ENCODE measurements around the gene MROH8.

Gene MROH8

GRCh38 chr20:37220731-37221130, 41.4 kb upstream of the MROH8 start:
- no peak overlapping the region for H3K27ac ChIP-seq
- TF ChIP-seq, protein P1, sequence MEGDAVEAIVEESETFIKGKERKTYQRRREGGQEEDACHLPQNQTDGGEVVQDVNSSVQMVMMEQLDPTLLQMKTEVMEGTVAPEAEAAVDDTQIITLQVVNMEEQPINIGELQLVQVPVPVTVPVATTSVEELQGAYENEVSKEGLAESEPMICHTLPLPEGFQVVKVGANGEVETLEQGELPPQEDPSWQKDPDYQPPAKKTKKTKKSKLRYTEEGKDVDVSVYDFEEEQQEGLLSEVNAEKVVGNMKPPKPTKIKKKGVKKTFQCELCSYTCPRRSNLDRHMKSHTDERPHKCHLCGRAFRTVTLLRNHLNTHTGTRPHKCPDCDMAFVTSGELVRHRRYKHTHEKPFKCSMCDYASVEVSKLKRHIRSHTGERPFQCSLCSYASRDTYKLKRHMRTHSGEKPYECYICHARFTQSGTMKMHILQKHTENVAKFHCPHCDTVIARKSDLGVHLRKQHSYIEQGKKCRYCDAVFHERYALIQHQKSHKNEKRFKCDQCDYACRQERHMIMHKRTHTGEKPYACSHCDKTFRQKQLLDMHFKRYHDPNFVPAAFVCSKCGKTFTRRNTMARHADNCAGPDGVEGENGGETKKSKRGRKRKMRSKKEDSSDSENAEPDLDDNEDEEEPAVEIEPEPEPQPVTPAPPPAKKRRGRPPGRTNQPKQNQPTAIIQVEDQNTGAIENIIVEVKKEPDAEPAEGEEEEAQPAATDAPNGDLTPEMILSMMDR (conservative IDR thresholded peaks at IDR 0.05): no peak
- TF ChIP-seq ZFX (IDR thresholded peaks at IDR 0.05): no peak

- no peak overlapping the region for H3K27ac ChIP-seq
- TF ChIP-seq, protein P1 (conservative IDR thresholded peaks at IDR 0.05): no peak
- TF ChIP-seq ZFX (IDR thresholded peaks at IDR 0.05): no peak
Measured at GRCh38 chr20:37219751-37220668, 40.7 kb upstream of the MROH8 start.

- H3K27ac ChIP-seq: no peak overlapping the region
- TF ChIP-seq, protein P1 (conservative IDR thresholded peaks at IDR 0.05): no peak
- no peak for TF ChIP-seq ZFX (IDR thresholded peaks at IDR 0.05)
Measured at GRCh38 chr20:37218976-37219375, 39.6 kb upstream of the MROH8 start.

DNA sequence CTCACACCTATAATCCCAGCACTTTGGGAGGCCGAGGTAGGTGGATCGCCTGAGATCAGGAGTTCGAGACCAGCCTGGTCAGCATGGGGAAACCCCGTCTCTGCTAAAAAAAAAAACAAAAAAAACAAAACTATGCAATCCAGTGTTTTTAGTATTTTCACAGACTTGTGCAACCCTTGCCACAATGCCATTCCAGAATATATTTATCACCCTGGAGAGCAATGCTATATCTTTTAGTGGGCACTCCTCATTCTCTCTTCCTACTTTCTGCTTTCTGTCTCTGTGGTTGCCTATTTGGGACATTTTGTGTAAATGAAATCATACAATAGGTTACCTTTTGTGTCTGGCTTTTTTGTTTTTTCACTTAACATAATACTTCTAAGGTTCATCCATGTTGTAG, 39.1 kb upstream of the MROH8 start:
- TF ChIP-seq, protein P1 (conservative IDR thresholded peaks at IDR 0.05): no peak
- TF ChIP-seq ZFX (IDR thresholded peaks at IDR 0.05): no peak
- no peak overlapping the region for H3K27ac ChIP-seq

GRCh38 chr20:37209661-37210314, 30.4 kb upstream of the MROH8 start:
- TF ChIP-seq, protein P1 (conservative IDR thresholded peaks at IDR 0.05): no peak
- no peak for TF ChIP-seq ZFX (IDR thresholded peaks at IDR 0.05)
- H3K27ac ChIP-seq: no peak overlapping the region

DNA sequence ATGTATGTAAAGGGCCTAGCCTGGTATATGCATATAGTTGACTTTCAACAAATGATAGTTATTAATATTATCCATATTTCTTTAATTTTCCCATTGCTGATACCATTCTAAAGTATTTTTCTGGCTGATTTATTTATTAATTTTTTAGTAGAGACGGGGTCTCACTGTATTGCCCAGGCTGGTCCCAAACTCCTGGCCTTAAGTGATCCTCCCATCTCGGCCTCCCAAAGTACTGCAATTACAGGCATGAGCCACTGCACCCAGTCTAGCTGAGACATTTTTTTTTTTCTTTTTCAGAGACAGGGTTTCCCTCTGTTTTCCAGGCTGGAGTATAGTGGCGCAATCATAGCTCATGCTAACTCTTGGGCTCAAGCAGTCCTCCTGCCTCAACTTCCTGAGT, 29.8 kb upstream of the MROH8 start:
- no peak overlapping the region for H3K27ac ChIP-seq
- TF ChIP-seq, protein P1 (conservative IDR thresholded peaks at IDR 0.05): no peak
- TF ChIP-seq ZFX (IDR thresholded peaks at IDR 0.05): no peak

- H3K27ac ChIP-seq: no peak overlapping the region
- TF ChIP-seq ZFX (IDR thresholded peaks at IDR 0.05): no peak
- TF ChIP-seq, protein P1 (conservative IDR thresholded peaks at IDR 0.05): no peak
Measured at GRCh38 chr20:37207171-37207570, 27.8 kb upstream of the MROH8 start.

Measured in C4-2B (cell line).